Nephron (organoid): Measurements from ENCODE around the gene ANTXRL.
A peak's percentile ranks its signal among the peaks of the same experiment; 100 is the strongest.
"Not testable (repeated sequence)": the region's sequence is repeated elsewhere in the genome, so short reads cannot be mapped to it uniquely, and the experiment has no call there.

ENCODE experiments used
- H3K27ac Mint-ChIP-seq, 3 experiments: 2 replicates each; pipeline ENCODE4 v1.8.0; 2020; ENCODE audit warnings: mixed read lengths in 3 of 3, mild to moderate bottlenecking in 2 of 3, moderate library complexity in 1 of 3
- H3K27me3 Mint-ChIP-seq: 2 replicates; pipeline ENCODE4 v1.8.0; 2021; ENCODE audit warnings: low read depth, mild to moderate bottlenecking, moderate library complexity, mixed read lengths
- H3K36me3 Mint-ChIP-seq: 2 replicates; pipeline ENCODE4 v1.8.0; 2020; ENCODE audit warnings: low read depth, mixed read lengths
- H3K4me1 Mint-ChIP-seq: 2 replicates; pipeline ENCODE4 v1.8.0; 2020; ENCODE audit warnings: mixed read lengths
- H3K4me3 Mint-ChIP-seq, 3 experiments: 2 replicates each; pipeline ENCODE4 v1.8.0; 2020; ENCODE audit warnings: mild to moderate bottlenecking in 3 of 3, mixed read lengths in 3 of 3, moderate library complexity in 2 of 3
- H3K9me3 Mint-ChIP-seq: 2 replicates; pipeline ENCODE4 v1.8.0; 2020; ENCODE audit warnings: mixed read lengths
- TF ChIP-seq, protein P1 (sequence below), 3 experiments: fragments of 200-600 bp; sonication (generic); IDR thresholded peaks; one replicate each; pipeline ENCODE4 v1.5.0; 2021; ENCODE audit warnings: antibody characterized with exemption in 3 of 3; ENCODE audit not compliant: unreplicated experiment in 3 of 3

ANTXRL gene

DNA sequence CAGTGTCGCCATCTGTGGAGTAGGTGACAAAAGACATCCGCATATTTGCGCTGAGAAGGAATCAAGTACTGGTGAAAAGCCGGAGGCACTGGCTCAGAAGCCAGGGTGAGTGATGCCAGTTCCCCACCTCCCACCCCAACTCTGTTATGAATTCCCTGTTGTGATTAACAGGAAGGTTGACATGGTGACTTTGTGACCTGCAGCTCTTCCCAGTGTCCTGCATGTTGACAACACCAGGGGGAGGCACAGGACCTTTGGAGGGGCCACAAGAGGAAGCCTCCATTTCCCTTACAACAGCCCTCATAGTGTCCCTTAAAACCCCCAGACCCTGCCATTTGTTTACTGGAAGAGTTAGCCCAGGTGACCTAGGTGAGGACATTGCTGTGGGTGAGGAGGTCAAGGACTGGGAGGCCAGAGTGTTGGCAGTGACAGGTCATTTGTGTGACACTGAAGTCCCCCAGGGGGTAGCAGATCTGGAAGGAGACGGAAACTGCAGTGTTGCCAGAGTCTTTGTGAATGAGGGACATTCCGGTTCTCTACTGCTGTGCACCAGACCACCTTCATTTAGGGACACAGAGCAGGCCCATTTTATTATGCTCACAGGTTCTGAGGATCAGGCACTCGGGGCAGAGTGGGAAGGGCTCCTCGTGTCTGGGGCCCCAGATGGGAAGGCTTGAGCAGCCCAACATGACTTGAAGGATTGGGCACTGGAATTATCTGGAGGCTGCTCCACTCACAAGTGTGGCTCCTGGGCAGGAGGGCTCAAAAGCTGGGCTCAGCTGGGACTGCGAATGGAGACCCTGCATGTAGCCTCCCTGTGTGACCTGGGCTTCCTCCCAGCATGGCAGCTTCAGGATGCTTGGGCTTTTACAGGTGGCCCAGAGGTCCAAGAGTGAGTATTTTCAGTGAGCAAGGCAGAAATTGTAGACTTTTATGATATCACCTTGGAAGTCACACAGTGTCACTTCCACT lies 13.0 kb upstream of the ANTXRL start:
- TF ChIP-seq, protein P1, sequence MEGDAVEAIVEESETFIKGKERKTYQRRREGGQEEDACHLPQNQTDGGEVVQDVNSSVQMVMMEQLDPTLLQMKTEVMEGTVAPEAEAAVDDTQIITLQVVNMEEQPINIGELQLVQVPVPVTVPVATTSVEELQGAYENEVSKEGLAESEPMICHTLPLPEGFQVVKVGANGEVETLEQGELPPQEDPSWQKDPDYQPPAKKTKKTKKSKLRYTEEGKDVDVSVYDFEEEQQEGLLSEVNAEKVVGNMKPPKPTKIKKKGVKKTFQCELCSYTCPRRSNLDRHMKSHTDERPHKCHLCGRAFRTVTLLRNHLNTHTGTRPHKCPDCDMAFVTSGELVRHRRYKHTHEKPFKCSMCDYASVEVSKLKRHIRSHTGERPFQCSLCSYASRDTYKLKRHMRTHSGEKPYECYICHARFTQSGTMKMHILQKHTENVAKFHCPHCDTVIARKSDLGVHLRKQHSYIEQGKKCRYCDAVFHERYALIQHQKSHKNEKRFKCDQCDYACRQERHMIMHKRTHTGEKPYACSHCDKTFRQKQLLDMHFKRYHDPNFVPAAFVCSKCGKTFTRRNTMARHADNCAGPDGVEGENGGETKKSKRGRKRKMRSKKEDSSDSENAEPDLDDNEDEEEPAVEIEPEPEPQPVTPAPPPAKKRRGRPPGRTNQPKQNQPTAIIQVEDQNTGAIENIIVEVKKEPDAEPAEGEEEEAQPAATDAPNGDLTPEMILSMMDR (IDR thresholded peaks at IDR 0.05; ENCODE audit: unreplicated experiment in 3 of 3), result no peak
- Mint-ChIP-seq H3K4me1 (peaks cover 4% of the 10 kb centered on the region), H3K27ac (no peak overlapping the region), H3K27me3 (peaks cover 25% of the 10 kb centered on the region), H3K4me3 (no peak overlapping the region), H3K36me3 (no peaks in the 10 kb centered on the region), H3K9me3 (no peaks in the 10 kb centered on the region)

DNA sequence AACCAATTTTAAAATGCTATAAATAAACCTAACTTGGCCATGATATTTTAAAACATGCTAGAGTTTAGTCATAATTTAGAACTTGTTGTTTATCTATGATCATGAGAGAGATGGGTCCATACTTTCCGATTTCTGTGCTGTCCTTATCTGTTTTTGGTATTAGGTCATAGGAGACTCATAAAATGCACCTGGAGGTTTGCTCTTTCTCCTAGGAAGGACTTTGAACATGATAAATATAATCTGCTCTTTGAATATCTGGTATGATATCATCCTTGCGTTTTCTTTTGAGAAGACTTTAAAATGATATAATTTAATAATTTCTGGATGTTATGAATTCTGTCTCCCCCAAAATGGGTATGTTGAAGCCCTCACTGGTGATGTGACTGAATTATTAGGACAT lies 9.0 kb upstream of the ANTXRL start:
- Mint-ChIP-seq H3K36me3 (no peaks in the 10 kb centered on the region), H3K27ac (no peak overlapping the region), H3K9me3 (no peaks in the 10 kb centered on the region), H3K27me3 (peaks cover 51% of the 10 kb centered on the region), H3K4me1 (no peaks in the 10 kb centered on the region), H3K4me3 (no peak overlapping the region)
- TF ChIP-seq, protein P1 (IDR thresholded peaks at IDR 0.05; ENCODE audit: unreplicated experiment in 3 of 3), result no peak

DNA sequence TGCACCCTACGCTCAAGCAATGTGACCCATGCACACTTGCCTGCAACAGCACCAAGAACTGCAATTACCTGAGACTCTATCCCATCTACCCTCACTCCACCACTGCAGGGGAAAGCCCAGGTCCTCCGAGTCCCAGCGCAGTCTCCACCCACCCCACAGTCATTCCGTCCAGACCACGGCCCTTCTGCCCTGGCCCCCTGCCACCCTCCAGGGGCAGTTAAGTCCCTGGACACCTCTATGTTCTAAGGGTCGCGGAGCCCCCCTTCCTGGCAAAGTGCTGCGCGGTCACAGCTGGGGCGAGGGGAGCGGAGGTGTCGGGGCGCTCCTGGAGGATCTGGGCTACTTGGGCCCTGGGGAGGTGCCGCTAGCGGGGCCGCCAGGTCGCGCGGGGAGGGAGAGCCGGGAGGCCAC lies 4.4 kb upstream of the ANTXRL start:
- Mint-ChIP-seq H3K4me1 (peaks cover 17% of the 10 kb centered on the region), H3K4me3 (peak overlapping the region; percentile 73 to 80 (median 80)), H3K27me3 (peaks cover 56% of the 10 kb centered on the region)
- not testable (repeated sequence) for H3K36me3 Mint-ChIP-seq, H3K9me3 Mint-ChIP-seq, H3K27ac Mint-ChIP-seq

DNA sequence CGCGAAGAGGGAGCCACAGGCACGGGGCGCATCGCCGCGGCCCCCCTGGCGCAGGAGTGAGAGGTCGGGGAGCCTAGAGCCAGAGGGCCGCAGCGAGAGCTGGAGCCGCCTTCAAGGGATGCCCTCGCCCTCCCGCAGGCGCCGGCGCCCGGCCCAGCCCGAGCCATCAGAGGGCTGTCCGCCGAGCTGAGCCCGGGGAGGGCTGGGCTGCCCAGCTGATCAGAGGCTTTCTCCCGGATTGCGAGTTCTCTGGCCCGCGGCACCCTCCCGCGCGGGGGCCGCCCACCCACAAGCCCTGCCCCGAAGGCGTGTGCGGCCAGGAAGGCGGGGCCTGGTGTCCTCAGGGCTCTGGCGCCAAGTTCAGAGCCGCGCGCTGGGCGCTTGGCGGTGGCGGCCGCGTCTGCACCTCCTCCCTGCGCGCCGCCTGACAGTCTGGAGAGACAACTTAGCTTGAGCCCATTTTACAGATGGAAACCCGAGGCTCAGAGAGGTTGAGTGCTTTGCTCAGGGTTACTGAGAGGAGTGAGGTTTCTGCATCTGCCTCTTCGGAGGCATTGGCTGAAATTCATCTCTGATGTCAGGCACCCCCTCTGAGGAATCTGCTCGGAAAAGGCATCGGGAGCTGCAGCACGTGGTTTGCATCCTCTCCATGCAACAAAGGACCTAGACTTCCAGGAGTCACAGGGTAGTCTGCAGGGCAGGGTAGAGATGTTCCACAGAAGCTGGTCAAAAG lies 3.8 kb upstream of the ANTXRL start:
- no peaks in the 10 kb centered on the region for H3K9me3 Mint-ChIP-seq
- H3K27me3 Mint-ChIP-seq, result peaks cover 56% of the 10 kb centered on the region
- no peak overlapping the region for H3K27ac Mint-ChIP-seq
- H3K36me3 Mint-ChIP-seq, result no peaks in the 10 kb centered on the region
- TF ChIP-seq, protein P1 (IDR thresholded peaks at IDR 0.05; ENCODE audit: unreplicated experiment in 3 of 3), result no peak
- H3K4me3 Mint-ChIP-seq, result peak overlapping the region; percentile 87 to 94 (median 92)
- H3K4me1 Mint-ChIP-seq, result peaks cover 17% of the 10 kb centered on the region

DNA sequence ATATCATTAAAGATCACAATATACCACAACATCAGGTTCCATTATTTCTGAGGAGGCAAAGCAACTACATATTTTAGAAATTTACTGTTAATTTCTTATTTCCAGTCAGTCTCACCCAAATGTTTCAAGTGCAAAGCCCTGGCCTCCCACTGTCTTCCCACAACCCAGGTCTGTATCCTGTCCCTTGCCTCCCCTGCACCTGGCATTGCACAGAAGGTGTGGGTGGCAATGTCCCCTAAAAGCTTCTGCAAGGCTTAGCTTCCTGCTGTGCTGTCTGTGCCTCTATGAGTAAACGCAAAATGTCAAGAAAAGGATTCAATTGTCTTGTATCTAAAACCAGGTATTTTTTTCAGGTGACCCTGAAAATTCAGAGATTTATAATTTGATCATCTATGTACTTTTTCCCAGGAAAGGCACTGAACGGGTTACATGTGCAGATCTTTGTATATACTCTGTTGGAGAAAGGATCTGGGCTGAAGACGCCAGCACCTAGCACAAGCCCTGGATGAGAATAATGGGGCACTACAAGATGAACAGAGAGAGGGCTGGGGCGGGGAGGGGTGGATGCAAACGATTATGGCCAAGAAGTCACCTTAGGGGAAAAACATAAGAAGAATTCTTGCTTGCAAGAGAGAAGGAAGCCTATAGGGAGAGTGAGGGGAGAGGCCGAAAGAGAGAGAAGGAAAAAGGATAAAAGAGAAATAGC lies 3.1 kb upstream of the ANTXRL start:
- H3K27me3 Mint-ChIP-seq, result peaks cover 54% of the 10 kb centered on the region
- TF ChIP-seq, protein P1 (IDR thresholded peaks at IDR 0.05; ENCODE audit: unreplicated experiment in 3 of 3), result no peak
- peaks cover 17% of the 10 kb centered on the region for H3K4me1 Mint-ChIP-seq
- H3K36me3 Mint-ChIP-seq, result no peaks in the 10 kb centered on the region
- peak overlapping the region in 2 of 3 experiments; percentile 52 to 56 for H3K27ac Mint-ChIP-seq
- H3K4me3 Mint-ChIP-seq, result peak overlapping the region; percentile 87 to 94 (median 92)
- H3K9me3 Mint-ChIP-seq, result no peaks in the 10 kb centered on the region
